Stimulated activated CD8-positive, alpha-beta memory T cell treated with anti-CD3 and anti-CD28 coated beads, Interleukin-7, amount 100 ng/mL, for 24 hours (primary cell): Measurements from ENCODE around the gene IL4.
"Not testable (repeated sequence)": the region's sequence is repeated elsewhere in the genome, so short reads cannot be mapped to it uniquely, and the experiment has no call there.

Source experiments
- DNase-seq: peaks from one replicate; pipeline ENCODE4 v3.0.0-alpha.2; 2020; ENCODE audit warnings: low read depth

Gene IL4

GRCh38 chr5:132673939-132674630, at the start of gene IL4:
Gene IL4, plus strand, starts transcription at chr5:132673989. Its CDS starts 62 bp downstream, at chr5:132674051.
- no peak for DNase-seq

- DNase-seq = no peak
These were observed 46.3 kb upstream of the IL4 start for GRCh38 chr5:132627470-132627869.

- DNase-seq = no peak
These were observed 45.0 kb upstream of the IL4 start for GRCh38 chr5:132628814-132629213.

GRCh38 chr5:132629230-132629944, 44.4 kb upstream of the IL4 start:
- no peak for DNase-seq

- not testable (repeated sequence) for DNase-seq
These were observed 40.2 kb upstream of the IL4 start for GRCh38 chr5:132633587-132633986.

- no peak for DNase-seq
These were observed 37.9 kb upstream of the IL4 start for GRCh38 chr5:132635873-132636272.

- DNase-seq = no peak
These were observed 36.5 kb upstream of the IL4 start for GRCh38 chr5:132637241-132637640.

GRCh38 chr5:132639706-132640130, 34.1 kb upstream of the IL4 start:
- no peak for DNase-seq

GRCh38 chr5:132640613-132641012, 33.2 kb upstream of the IL4 start:
- no peak for DNase-seq

- DNase-seq = no peak
These were observed 32.5 kb upstream of the IL4 start for GRCh38 chr5:132641241-132641723.

- no peak for DNase-seq
These were observed 31.9 kb upstream of the IL4 start for GRCh38 chr5:132641841-132642240.

GRCh38 chr5:132644177-132644576, 29.6 kb upstream of the IL4 start:
- DNase-seq = no peak

- DNase-seq = no peak
These were observed 27.1 kb upstream of the IL4 start for GRCh38 chr5:132646583-132647266.

- DNase-seq = no peak
These were observed 26.3 kb upstream of the IL4 start for GRCh38 chr5:132647473-132647872.

GRCh38 chr5:132648355-132648754, 25.4 kb upstream of the IL4 start:
- DNase-seq = no peak

GRCh38 chr5:132651838-132652469, 21.8 kb upstream of the IL4 start:
- no peak for DNase-seq

- no peak for DNase-seq
These were observed 20.1 kb upstream of the IL4 start for GRCh38 chr5:132653716-132654115.

GRCh38 chr5:132655821-132656773, 17.7 kb upstream of the IL4 start:
- no peak for DNase-seq

- no peak for DNase-seq
These were observed 16.9 kb upstream of the IL4 start for GRCh38 chr5:132656774-132657355.

- no peak for DNase-seq
These were observed 16.0 kb upstream of the IL4 start, which contains the start of gene IL13 for GRCh38 chr5:132657676-132658380. Gene IL13, plus strand, starts transcription at chr5:132658173. Its CDS starts 14 bp downstream, at chr5:132658187.
